HepG2 (cell line): ENCODE results near the gene PRKCSH. TPM values are rescaled to one million over a fixed set of nuclear protein-coding genes. Genes with fewer than 3 reads are reported as not detected.

Experiments
- ATAC-seq: fragments of 200-7000 bp; cut with Tn5 transposase; 3 replicates; pipeline ENCODE4 v1.9.1; 2020; ENCODE audit warnings: mild to moderate bottlenecking, moderate library complexity
- BruUV-seq: library from RNA; stranded (reverse); fragments of 400-500 nt; replicated peaks from 2 replicates; lab custom pipeline; 2021; lab: Mats Ljungman, UMichigan
- CTCF ChIA-PET: fragments of 300-600 bp; formaldehyde crosslinking; extraction: SDS; loops from one replicate; lab custom pipeline; 2021; ENCODE audit warnings: low total read pairs, inconsistent platforms, low intra/inter-chr PET ratio; lab: Yijun Ruan, JAX
- POLR2A ChIA-PET: fragments of 350-600 bp; sonication (Branson Sonifier 250); formaldehyde crosslinking; loops from one replicate; lab custom pipeline; 2020; ENCODE audit warnings: antibody characterized with exemption, inconsistent platforms; lab: Yijun Ruan, JAX
- DNase-seq: peaks from one replicate; pipeline ENCODE4 v3.0.0-alpha.2; 2015; ENCODE audit warnings: low spot score
- FAIRE-seq: peaks from 3 replicates; lab custom pipeline; 2011; peaks lifted over from hg19 to GRCh38; lab: Jason Lieb, UNC
- H2AFZ ChIP-seq: one replicate; pipeline ENCODE4 v1.6.1; 2011; ENCODE audit warnings: low read length, inconsistent platforms
- H3K27ac ChIP-seq: fragments of 300-600 bp; 3 replicates; pipeline ENCODE4 v1.8.0; 2011; ENCODE audit warnings: mixed run types, mild to moderate bottlenecking, mixed read lengths, low read length, inconsistent platforms; ENCODE audit not compliant: insufficient read depth; ENCODE audit errors: extremely low read length
- H3K27me3 ChIP-seq, 2 experiments: fragments of 200-600 bp in 1 of 2; 2 replicates in 1 of 2; 3 replicates in 1 of 2; pipeline versions ENCODE4 v1.6.0 to v1.8.0; 2011; ENCODE audit warnings: low read length in 2 of 2, mild to moderate bottlenecking in 2 of 2, moderate library complexity in 2 of 2, inconsistent platforms in 1 of 2; ENCODE audit not compliant: insufficient read depth in 2 of 2, control insufficient read depth in 1 of 2
- H3K36me3 ChIP-seq, 2 experiments: fragments of 200-600 bp in 1 of 2; replicated peaks in 1 of 2; 2 replicates in 1 of 2; 3 replicates in 1 of 2; pipeline versions ENCODE4 v1.5.1 to v1.8.0; 2011; ENCODE audit warnings: low read length in 2 of 2, inconsistent platforms in 1 of 2; ENCODE audit not compliant: insufficient read depth in 2 of 2, control insufficient read depth in 1 of 2
- H3K4me1 ChIP-seq: 2 replicates; pipeline ENCODE4 v1.5.1; 2012; ENCODE audit warnings: low read length, inconsistent platforms; ENCODE audit not compliant: insufficient read depth
- H3K4me2 ChIP-seq: 2 replicates; pipeline ENCODE4 v1.6.0; 2011; ENCODE audit warnings: low read depth, low read length, inconsistent platforms
- H3K4me3 ChIP-seq, 3 experiments: fragments of 200-600 bp in 1 of 3; sonication (generic), shearing (Covaris generic) in 1 of 3; replicated peaks in 1 of 3; 2 replicates each; pipeline ENCODE4 v1.5.1; 2011 to 2016; ENCODE audit warnings: low read length in 3 of 3, inconsistent platforms in 2 of 3, low read depth in 2 of 3, mild to moderate bottlenecking in 2 of 3, control low read depth in 1 of 3, mixed read lengths in 1 of 3; ENCODE audit not compliant: insufficient read depth in 1 of 3
- H3K79me2 ChIP-seq: one replicate; pipeline ENCODE4 v1.6.1; 2011; ENCODE audit warnings: low read length, inconsistent platforms; ENCODE audit not compliant: insufficient read depth
- H3K9ac ChIP-seq: 2 replicates; pipeline ENCODE4 v1.6.0; 2011; ENCODE audit warnings: mild to moderate bottlenecking, low read depth, low read length, inconsistent platforms; ENCODE audit not compliant: insufficient read depth
- H3K9me3 ChIP-seq: 2 replicates; pipeline ENCODE4 v1.5.1; 2012; ENCODE audit warnings: mild to moderate bottlenecking, low read length
- H4K20me1 ChIP-seq: 2 replicates; pipeline ENCODE4 v1.6.0; 2011; ENCODE audit warnings: inconsistent platforms, mild to moderate bottlenecking, low read length, moderate library complexity; ENCODE audit not compliant: insufficient read depth
- SMYD3 ChIP-seq: sonication (generic); formaldehyde crosslinking; IDR thresholded peaks from 2 replicates; pipeline ENCODE4 v1.8.1; 2023; ENCODE audit warnings: mild to moderate bottlenecking, missing genetic modification reagents
- ZNF354B ChIP-seq: sonication (generic); formaldehyde crosslinking; IDR thresholded peaks from 2 replicates; pipeline ENCODE4 v1.8.0; 2022; ENCODE audit warnings: mild to moderate bottlenecking, missing genetic modification reagents
- ZNF562 ChIP-seq: sonication (generic); formaldehyde crosslinking; IDR thresholded peaks from 2 replicates; pipeline ENCODE4 v1.8.0; 2022; ENCODE audit warnings: missing genetic modification reagents, borderline replicate concordance
- WGBS: methylation state at CpG from one replicate; pipeline ENCODE4 v1.1.6; 2017; ENCODE audit warnings: low lambda C conversion rate; 5-methylcytosine and 5-hydroxymethylcytosine counted together
- in situ Hi-C: cut with HindIII; loops from 2 replicates; pipeline ENCODE4 v1.10.0; 2017; ENCODE audit warnings: low pct_unique_long_range_greater_than_20kb; ENCODE audit not compliant: extremely low pct_ligation_motif_present
- intact Hi-C: fragments of 100-400 bp; cut with micrococcal nuclease; formaldehyde crosslinking; loops from one replicate; pipeline ENCODE4 v1.10.0; 2022; ENCODE audit not compliant: unreplicated experiment
- polyA plus RNA-seq, 8 experiments: library from polyadenylated mRNA; depleted of rRNA in 3 of 8; stranded (reverse) in 7 of 8; unstranded in 1 of 8; fragments of >200 nt; fragmentation: Illumina TruSeq in 4 of 8; extraction: Trizol in 4 of 8; gene quantifications; 2 replicates each; pipeline versions ENCODE4 v1.2.1 to v1.2.3, GENCODE V29; 2011 to 2016; ENCODE audit warnings: low read depth in 4 of 8, missing spikeins in 1 of 8, mixed read lengths in 1 of 8; ENCODE audit not compliant: insufficient read depth in 1 of 8
- total RNA-seq, 5 experiments: library from RNA; depleted of rRNA; stranded (reverse); fragments of >200 nt; fragmentation: Illumina TruSeq; extraction: Trizol; gene quantifications; 2 replicates each; pipeline ENCODE4 v1.2.3, GENCODE V29; 2016; ENCODE audit warnings: low read depth in 1 of 5
- TF ChIP-seq, protein P1 (sequence below): fragments of 450-650 bp; IDR thresholded peaks from 2 replicates; pipeline ENCODE4 v1.6.1; 2016
- TF ChIP-seq, protein P2 (sequence below): sonication (generic); formaldehyde crosslinking; IDR thresholded peaks from 2 replicates; pipeline ENCODE4 v1.8.1; 2023; ENCODE audit warnings: missing genetic modification reagents, mild to moderate bottlenecking, borderline replicate concordance

PRKCSH gene
- total and polyA plus RNA-seq, 2 of the 13 experiments (the other 11 are each of a cell fraction or from before 2014, with no cell fraction given), result 85.1 to 125 TPM

DNA sequence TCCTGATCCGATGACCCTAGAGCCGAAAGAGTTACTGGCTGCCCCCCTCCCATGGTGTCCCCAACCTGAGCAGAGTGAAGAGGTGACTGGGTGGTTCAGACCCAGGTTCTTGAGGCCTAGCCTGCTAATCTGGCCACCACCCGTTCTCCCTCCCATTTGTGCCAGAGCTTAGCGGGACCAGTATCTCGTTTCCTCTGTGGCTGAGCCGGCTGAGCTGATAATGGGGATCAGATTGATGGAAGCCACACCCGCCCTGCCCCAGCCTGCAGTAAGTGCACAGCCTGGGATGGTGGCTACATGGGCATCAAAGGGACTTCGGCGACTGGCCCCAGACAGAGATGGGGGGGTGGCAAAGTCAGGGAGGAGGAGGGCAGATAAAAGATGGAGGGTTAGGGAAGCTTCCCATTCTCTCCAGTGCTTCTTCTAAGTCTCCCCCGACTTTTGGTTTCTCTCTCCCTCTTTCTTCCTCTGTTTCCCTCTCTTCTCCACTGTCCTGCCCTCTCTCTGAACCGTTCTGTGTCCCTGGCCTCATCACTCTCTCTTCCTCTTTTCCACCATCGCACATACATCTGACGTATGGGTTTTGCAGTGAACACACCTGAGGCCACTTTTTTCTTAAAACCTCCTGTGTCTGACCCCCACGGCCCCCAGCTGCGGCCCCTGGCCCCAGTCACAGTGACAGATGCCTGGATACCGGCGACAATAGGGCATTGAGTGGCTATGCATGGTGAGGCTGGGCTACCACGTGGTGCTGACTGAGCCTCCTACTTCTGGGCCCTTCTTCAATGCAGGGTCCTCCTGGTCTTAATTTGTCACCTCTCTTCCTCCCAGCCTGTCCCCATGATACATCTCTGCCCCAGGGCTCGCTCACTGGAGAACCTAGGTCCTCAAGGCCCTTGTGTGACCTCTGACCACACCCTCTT lies 43.0 kb downstream of the PRKCSH start:
- ChIA-PET POLR2A (no interaction called here), CTCF (no interaction called here)
- FAIRE-seq, result no peak
- no TSS peak for BruUV-seq
- Histone ChIP-seq H3K4me3 (peak overlapping the region in 1 of 3 experiments; percentile 37; a peak in 1 of 6 replicates), H4K20me1 (peaks cover 10% of the 10 kb centered on the region; the same call in 1 of the 2 replicates), H3K36me3 (no peaks in the 10 kb centered on the region), H3K9ac (no peak overlapping the region), H3K27ac (no peak overlapping the region), H3K27me3 (peaks cover 5 to 34% of the 10 kb centered on the region in 2 experiments; a peak in 4 of 5 replicates), H3K79me2 (no peaks in the 10 kb centered on the region), H3K9me3 (no peaks in the 10 kb centered on the region), H3K4me2 (0 out of 2 replicates have a peak overlapping the region, but pooled peaks have one; percentile 51), H3K4me1 (peaks cover 17% of the 10 kb centered on the region), H2AFZ (no peak overlapping the region)
- no peak for DNase-seq
- TF ChIP-seq, protein P1, sequence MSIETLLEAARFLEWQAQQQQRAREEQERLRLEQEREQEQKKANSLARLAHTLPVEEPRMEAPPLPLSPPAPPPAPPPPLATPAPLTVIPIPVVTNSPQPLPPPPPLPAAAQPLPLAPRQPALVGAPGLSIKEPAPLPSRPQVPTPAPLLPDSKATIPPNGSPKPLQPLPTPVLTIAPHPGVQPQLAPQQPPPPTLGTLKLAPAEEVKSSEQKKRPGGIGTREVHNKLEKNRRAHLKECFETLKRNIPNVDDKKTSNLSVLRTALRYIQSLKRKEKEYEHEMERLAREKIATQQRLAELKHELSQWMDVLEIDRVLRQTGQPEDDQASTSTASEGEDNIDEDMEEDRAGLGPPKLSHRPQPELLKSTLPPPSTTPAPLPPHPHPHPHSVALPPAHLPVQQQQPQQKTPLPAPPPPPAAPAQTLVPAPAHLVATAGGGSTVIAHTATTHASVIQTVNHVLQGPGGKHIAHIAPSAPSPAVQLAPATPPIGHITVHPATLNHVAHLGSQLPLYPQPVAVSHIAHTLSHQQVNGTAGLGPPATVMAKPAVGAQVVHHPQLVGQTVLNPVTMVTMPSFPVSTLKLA, result peak; percentile 33; the same call in 1 of the 2 replicates
- no peak for TF ChIP-seq SMYD3 (CRISPR knock-in tag)
- no peak for TF ChIP-seq ZNF354B
- TF ChIP-seq, protein P2, sequence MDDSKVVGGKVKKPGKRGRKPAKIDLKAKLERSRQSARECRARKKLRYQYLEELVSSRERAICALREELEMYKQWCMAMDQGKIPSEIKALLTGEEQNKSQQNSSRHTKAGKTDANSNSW (CRISPR knock-in tag), result no peak
- TF ChIP-seq ZNF562, result no peak
- intact Hi-C loops, result no loop called here
- ATAC-seq, result no peak
- in situ Hi-C loops, result no loop called here
- whole genome bisulfite sequencing, result 15% methylated on average over 18 of the region's 19 CpGs
